Hepatocyte (in vitro differentiated cells): ENCODE data around the gene TXNRD2. TPM values are rescaled to one million over a fixed set of nuclear protein-coding genes. Genes with fewer than 3 reads are reported as not detected.
"Not testable (repeated sequence)": the region's sequence is repeated elsewhere in the genome, so short reads cannot be mapped to it uniquely, and the experiment has no call there.

Source experiments
- DNase-seq: peaks from one replicate; pipeline ENCODE4 v3.0.0-alpha.2; 2016; ENCODE audit warnings: low spot score
- H2AFZ ChIP-seq: fragments of 200-600 bp; sonication (generic); 2 replicates; pipeline ENCODE4 v1.6.0; 2016; ENCODE audit warnings: antibody characterized with exemption, mild to moderate bottlenecking
- H3K27ac ChIP-seq: fragments of 200-600 bp; sonication (generic); 2 replicates; pipeline ENCODE4 v1.5.1; 2016; ENCODE audit warnings: mild to moderate bottlenecking
- H3K27me3 ChIP-seq: fragments of 200-600 bp; sonication (generic); 2 replicates; pipeline ENCODE4 v1.6.1; 2016
- H3K36me3 ChIP-seq: fragments of 200-600 bp; sonication (generic); replicated peaks from 2 replicates; pipeline ENCODE4 v1.5.1; 2016; ENCODE audit warnings: low read depth; ENCODE audit not compliant: insufficient read depth
- H3K4me1 ChIP-seq: fragments of 200-600 bp; sonication (generic); 2 replicates; pipeline ENCODE4 v1.5.1; 2016; ENCODE audit warnings: mild to moderate bottlenecking, moderate library complexity; ENCODE audit not compliant: insufficient read depth
- H3K4me2 ChIP-seq: fragments of 200-600 bp; sonication (generic); 2 replicates; pipeline ENCODE4 v1.6.0; 2016
- H3K4me3 ChIP-seq: fragments of 200-600 bp; sonication (generic); 2 replicates; pipeline ENCODE4 v1.5.1; 2016; ENCODE audit warnings: mild to moderate bottlenecking
- H3K79me2 ChIP-seq: fragments of 200-600 bp; sonication (generic); 2 replicates; pipeline ENCODE4 v1.6.0; 2017; ENCODE audit warnings: mild to moderate bottlenecking
- H3K9me2 ChIP-seq: fragments of 200-600 bp; sonication (generic); replicated peaks from 2 replicates; pipeline ENCODE4 v1.6.0; 2017; ENCODE audit warnings: mild to moderate bottlenecking; ENCODE audit not compliant: insufficient read depth
- H3K9me3 ChIP-seq: fragments of 200-600 bp; sonication (generic); 2 replicates; pipeline ENCODE4 v1.5.1; 2016; ENCODE audit warnings: low read depth, mild to moderate bottlenecking
- H4K20me1 ChIP-seq: fragments of 200-600 bp; sonication (generic); 2 replicates; pipeline ENCODE4 v1.6.0; 2016; ENCODE audit warnings: mild to moderate bottlenecking; ENCODE audit not compliant: insufficient read depth, poor library complexity, severe bottlenecking
- CTCF ChIP-seq: fragments of 200-600 bp; sonication (generic); IDR thresholded peaks from 2 replicates; pipeline ENCODE4 v1.5.1; 2016; ENCODE audit warnings: antibody characterized with exemption, mild to moderate bottlenecking; ENCODE audit not compliant: poor library complexity
- EZH2 ChIP-seq: fragments of 200-600 bp; sonication (generic); IDR thresholded peaks from 2 replicates; pipeline ENCODE4 v1.6.1; 2016; ENCODE audit warnings: antibody characterized with exemption, mild to moderate bottlenecking, borderline replicate concordance
- EZH2phosphoT487 ChIP-seq: fragments of 200-600 bp; sonication (generic); IDR thresholded peaks from one replicate; pipeline ENCODE4 v1.6.1; 2018; ENCODE audit warnings: antibody characterized with exemption, mild to moderate bottlenecking, low read depth, moderate library complexity; ENCODE audit not compliant: unreplicated experiment, severe bottlenecking
- WGBS: methylation state at CpG from one replicate; pipeline ENCODE4 v1.1.6; 2016; ENCODE audit warnings: low lambda C conversion rate; ENCODE audit errors: missing lambda C conversion rate; 5-methylcytosine and 5-hydroxymethylcytosine counted together
- polyA plus RNA-seq: library from polyadenylated mRNA; unstranded; fragments of >200 nt; fragmentation: Nextera tagmentation; extraction: Ambion mirVana; gene quantifications from 2 replicates; pipeline ENCODE4 v1.2.1, GENCODE V29; 2016
- total RNA-seq: library from RNA; depleted of rRNA; stranded (reverse); fragments of >200 nt; gene quantifications from 2 replicates; pipeline ENCODE4 v1.2.3, GENCODE V29; 2014

The TXNRD2 gene
- total and polyA plus RNA-seq, 2 experiments from 2014 or later, result 0.60 to 2.1 TPM

- Histone ChIP-seq H3K4me3 (no peak overlapping the region), H3K9me3 (no peaks in the 10 kb centered on the region), H3K27ac (no peak overlapping the region), H3K4me2 (no peak overlapping the region), H4K20me1 (no peaks in the 10 kb centered on the region), H3K9me2 (no peaks in the 10 kb centered on the region), H2AFZ (no peak overlapping the region), H3K4me1 (no peaks in the 10 kb centered on the region), H3K79me2 (no peaks in the 10 kb centered on the region), H3K36me3 (no peaks in the 10 kb centered on the region), H3K27me3 (no peaks in the 10 kb centered on the region)
- TF ChIP-seq EZH2 (no peak), EZH2phosphoT487 (no peak), CTCF (no peak)
- 88% methylated on average over 7 of the region's 7 CpGs for WGBS
- no peak for DNase-seq
These were observed 109.0 kb downstream of the TXNRD2 start for GRCh38 chr22:19832476-19833108.

GRCh38 chr22:19831979-19832378 is 109.6 kb downstream of the TXNRD2 start:
- not testable (repeated sequence) for H3K36me3 ChIP-seq, DNase-seq, H4K20me1 ChIP-seq, H3K9me2 ChIP-seq, H3K4me2 ChIP-seq, H3K27me3 ChIP-seq, H3K79me2 ChIP-seq, H3K27ac ChIP-seq, H2AFZ ChIP-seq, H3K9me3 ChIP-seq, H3K4me3 ChIP-seq, H3K4me1 ChIP-seq
- WGBS, result 98% methylated on average over 3 of the region's 3 CpGs

GRCh38 chr22:19831016-19831415 is 110.6 kb downstream of the TXNRD2 start:
- DNase-seq, result no peak
- Histone ChIP-seq H2AFZ (no peak overlapping the region), H3K27ac (no peak overlapping the region), H4K20me1 (no peaks in the 10 kb centered on the region), H3K4me1 (no peaks in the 10 kb centered on the region), H3K79me2 (no peaks in the 10 kb centered on the region), H3K4me3 (no peak overlapping the region), H3K4me2 (no peak overlapping the region), H3K9me3 (no peaks in the 10 kb centered on the region), H3K27me3 (no peaks in the 10 kb centered on the region), H3K36me3 (no peaks in the 10 kb centered on the region), H3K9me2 (no peaks in the 10 kb centered on the region)
- TF ChIP-seq EZH2 (no peak), EZH2phosphoT487 (no peak), CTCF (no peak)
- WGBS, result 97% methylated on average over 6 of the region's 6 CpGs

- DNase-seq, result no peak
- no peak overlapping the region for H3K4me3 ChIP-seq
- H3K4me1 ChIP-seq, result no peaks in the 10 kb centered on the region
- H3K79me2 ChIP-seq, result no peaks in the 10 kb centered on the region
- no peaks in the 10 kb centered on the region for H3K9me3 ChIP-seq
- no peaks in the 10 kb centered on the region for H3K9me2 ChIP-seq
- no peak overlapping the region for H2AFZ ChIP-seq
- H3K4me2 ChIP-seq, result no peak overlapping the region
- H3K27me3 ChIP-seq, result no peaks in the 10 kb centered on the region
- WGBS, result 93% methylated on average over 2 of the region's 2 CpGs
- TF ChIP-seq CTCF, result no peak
- TF ChIP-seq EZH2, result no peak
- no peak for TF ChIP-seq EZH2phosphoT487
- no peaks in the 10 kb centered on the region for H3K36me3 ChIP-seq
- H4K20me1 ChIP-seq, result no peaks in the 10 kb centered on the region
- H3K27ac ChIP-seq, result no peak overlapping the region
These were observed 113.6 kb downstream of the TXNRD2 start for GRCh38 chr22:19828035-19828401.
